Body of pancreas (tissue), 4 donors: ENCODE data around the gene ARPP21. TPM values are rescaled to one million over a fixed set of nuclear protein-coding genes. Genes with fewer than 3 reads are reported as not detected.

Source experiments
- ATAC-seq: fragments of 150-250 bp; one replicate; pipeline ENCODE4 v1.9.1; 2016
- DNase-seq, 4 donors: peaks; one replicate each; pipeline ENCODE4 v3.0.0-alpha.2; 2019
- H3K27ac ChIP-seq, 4 donors: fragments of 200-600 bp; sonication (generic); 1 replicate in 3 of 4; 2 replicates in 1 of 4; pipeline versions ENCODE4 v1.5.1 to v1.6.1; 2016 to 2019; ENCODE audit warnings: mild to moderate bottlenecking in 1 of 4, mixed read lengths in 1 of 4, moderate library complexity in 1 of 4
- H3K27me3 ChIP-seq, 2 donors: fragments of 200-600 bp; sonication (generic); one replicate each; pipeline ENCODE4 v1.6.0; 2016; ENCODE audit warnings: mild to moderate bottlenecking in 1 of 2
- H3K36me3 ChIP-seq, 2 donors: fragments of 200-600 bp; sonication (generic); replicated peaks in 1 of 2; 2 replicates each; pipeline ENCODE4 v1.5.1; 2016; ENCODE audit warnings: low read depth in 2 of 2; ENCODE audit not compliant: insufficient read depth in 1 of 2
- H3K4me1 ChIP-seq: fragments of 200-600 bp; sonication (generic); one replicate; pipeline ENCODE4 v1.6.0; 2016
- H3K4me3 ChIP-seq, 2 donors: fragments of 200-600 bp; sonication (generic); 1 replicate in 1 of 2; 2 replicates in 1 of 2; pipeline ENCODE4 v1.5.1; 2016 to 2019
- H3K9me3 ChIP-seq, 3 donors: fragments of 200-600 bp; sonication (generic); 1 replicate in 2 of 3; 2 replicates in 1 of 3; pipeline ENCODE4 v1.5.1; 2016
- CTCF ChIP-seq, 7 experiments: fragments of 450-650 bp in 4 of 7; fragments of 200-600 bp in 3 of 7; sonication (generic) in 3 of 7; IDR thresholded peaks; one replicate each; pipeline ENCODE4 v1.5.1; 2016 to 2019; ENCODE audit warnings: antibody characterized with exemption in 7 of 7
- POLR2A ChIP-seq, 3 donors: fragments of 450-650 bp; IDR thresholded peaks; one replicate each; pipeline ENCODE4 v1.6.1; 2016; ENCODE audit warnings: antibody characterized with exemption in 3 of 3, mild to moderate bottlenecking in 2 of 3
- WGBS, 2 donors: methylation state at CpG; one replicate each; pipeline ENCODE4 v1.1.5; 2017; 5-methylcytosine and 5-hydroxymethylcytosine counted together
- intact Hi-C: fragments of 100-400 bp; cut with DNase I; formaldehyde crosslinking; loops from one replicate; pipeline ENCODE4 v1.15.1; 2023
- total RNA-seq, 2 donors: library from RNA; depleted of rRNA; stranded (reverse); fragments of >200 nt; gene quantifications; one replicate each; pipeline ENCODE4 v1.1.0, GENCODE V29; 2016

Gene ARPP21
- total RNA-seq, 2 donors from 2014 or later, result not detected

- Histone ChIP-seq H3K27ac (no peak overlapping the region), H3K4me1 (no peaks in the 10 kb centered on the region), H3K36me3 (no peaks in the 10 kb centered on the region), H3K4me3 (no peak overlapping the region), H3K27me3 (no peaks in the 10 kb centered on the region), H3K9me3 (no peaks in the 10 kb centered on the region)
- 70 to 88% methylated on average over 4 to 6 of the region's 6 CpGs for WGBS, 2 donors
- intact Hi-C loops, result no loop called here
- no peak for TF ChIP-seq CTCF (IDR thresholded peaks at IDR 0.05)
- TF ChIP-seq POLR2A (IDR thresholded peaks at IDR 0.05), result no peak
- no peak for DNase-seq
- ATAC-seq, result no peak
Observed at GRCh38 chr3:35737080-35737479, 97.8 kb downstream of the ARPP21 start.

- Histone ChIP-seq H3K27ac (no peak overlapping the region), H3K36me3 (no peaks in the 10 kb centered on the region), H3K9me3 (no peaks in the 10 kb centered on the region), H3K4me1 (no peaks in the 10 kb centered on the region), H3K27me3 (no peaks in the 10 kb centered on the region), H3K4me3 (no peak overlapping the region)
- no peak for ATAC-seq
- no peak for DNase-seq
- TF ChIP-seq POLR2A (IDR thresholded peaks at IDR 0.05) (no peak), CTCF (IDR thresholded peaks at IDR 0.05) (no peak)
- WGBS, 2 donors, result 69% methylated on average over 4 of the region's 4 CpGs
- intact Hi-C loops, result no loop called here
Observed at GRCh38 chr3:35737527-35737926, 98.2 kb downstream of the ARPP21 start.

- no peak for DNase-seq
- 56 to 62% methylated on average over 4 of the region's 4 CpGs for WGBS, 2 donors
Observed at GRCh38 chr3:35737934-35738706, 98.8 kb downstream of the ARPP21 start.

GRCh38 chr3:35739181-35739809 is 100.0 kb downstream of the ARPP21 start:
- ATAC-seq (no peak), DNase-seq (no peak)
- no peaks in the 10 kb centered on the region for H3K4me1 ChIP-seq
- TF ChIP-seq CTCF (IDR thresholded peaks at IDR 0.05) (no peak), POLR2A (IDR thresholded peaks at IDR 0.05) (no peak)
- no peak overlapping the region for H3K27ac ChIP-seq
- no peaks in the 10 kb centered on the region for H3K36me3 ChIP-seq
- no peak overlapping the region for H3K4me3 ChIP-seq
- H3K27me3 ChIP-seq, result no peaks in the 10 kb centered on the region
- intact Hi-C loops, result no loop called here
- no peaks in the 10 kb centered on the region for H3K9me3 ChIP-seq
- WGBS, 2 donors, result 38 to 45% methylated on average over 5 of the region's 5 CpGs

More at GRCh38 chr3:35737934-35738706, 98.8 kb downstream of the ARPP21 start:
- Histone ChIP-seq H3K36me3 (no peaks in the 10 kb centered on the region), H3K9me3 (no peaks in the 10 kb centered on the region), H3K4me1 (no peaks in the 10 kb centered on the region), H3K27ac (no peak overlapping the region), H3K27me3 (no peaks in the 10 kb centered on the region), H3K4me3 (no peak overlapping the region)
- intact Hi-C loops, result no loop called here
- no peak for ATAC-seq
- TF ChIP-seq CTCF (IDR thresholded peaks at IDR 0.05), result no peak
- TF ChIP-seq POLR2A (IDR thresholded peaks at IDR 0.05), result no peak
